ENCODE measurements around the gene EML3.
A peak's percentile ranks its signal among the peaks of the same experiment; 100 is the strongest.

EML3 gene

GRCh38 chr11:62621027-62621566 is 8.5 kb upstream of the EML3 start:
- DNase-seq, result no peak

- peak; percentile 5 for DNase-seq
Observed at GRCh38 chr11:62616957-62617356, 4.4 kb upstream of the EML3 start.

GRCh38 chr11:62615521-62615920 is 2.9 kb upstream of the EML3 start:
- no peak for DNase-seq

- no peak for DNase-seq
Observed at GRCh38 chr11:62614275-62614674, 1.7 kb upstream of the EML3 start.

GRCh38 chr11:62613291-62613778 is 760 bp upstream of the EML3 start:
- DNase-seq, result no peak

GRCh38 chr11:62611705-62612365 is 740 bp downstream of the EML3 start:
- peak; percentile 84 for DNase-seq

GRCh38 chr11:62610814-62611704 is 1.5 kb downstream of the EML3 start:
- DNase-seq, result no peak

GRCh38 chr11:62610403-62610802 is 2.2 kb downstream of the EML3 start:
- no peak for DNase-seq

- no peak for DNase-seq
Observed at GRCh38 chr11:62608776-62609175, 3.8 kb downstream of the EML3 start.

- DNase-seq, result no peak
Observed at GRCh38 chr11:62607714-62608113, 4.9 kb downstream of the EML3 start.

- DNase-seq, result peak; percentile 25
Observed at GRCh38 chr11:62605902-62606301, 6.7 kb downstream of the EML3 start.

GRCh38 chr11:62605467-62605866 is 7.1 kb downstream of the EML3 start:
- peak; percentile 19 for DNase-seq

GRCh38 chr11:62604460-62605120 is 8.0 kb downstream of the EML3 start:
- peak; percentile 44 for DNase-seq

GRCh38 chr11:62603776-62604299 is 8.7 kb downstream of the EML3 start:
- DNase-seq, result peak; percentile 46

- DNase-seq, result peak; percentile 34
Observed at GRCh38 chr11:62603072-62603408, 9.5 kb downstream of the EML3 start.

GRCh38 chr11:62602141-62603071 is 10.2 kb downstream of the EML3 start:
- peak; percentile 87 for DNase-seq

- peak; percentile 100 for DNase-seq
Observed at GRCh38 chr11:62601372-62602140, 11.0 kb downstream of the EML3 start, which contains the start of gene MTA2. Gene MTA2, minus strand, starts transcription at chr11:62601865. Its CDS starts 415 bp downstream, at chr11:62601450.

GRCh38 chr11:62601122-62601371 is 11.5 kb downstream of the EML3 start:
- DNase-seq, result no peak

- DNase-seq, result no peak
Observed at GRCh38 chr11:62600367-62601121, 12.0 kb downstream of the EML3 start.

GRCh38 chr11:62599901-62600300 is 12.7 kb downstream of the EML3 start:
- DNase-seq, result peak; percentile 21

Data from left hindlimb (tissue), 1 donor.